Measurements from ENCODE around the gene SYNE1.

Gene SYNE1

DNA sequence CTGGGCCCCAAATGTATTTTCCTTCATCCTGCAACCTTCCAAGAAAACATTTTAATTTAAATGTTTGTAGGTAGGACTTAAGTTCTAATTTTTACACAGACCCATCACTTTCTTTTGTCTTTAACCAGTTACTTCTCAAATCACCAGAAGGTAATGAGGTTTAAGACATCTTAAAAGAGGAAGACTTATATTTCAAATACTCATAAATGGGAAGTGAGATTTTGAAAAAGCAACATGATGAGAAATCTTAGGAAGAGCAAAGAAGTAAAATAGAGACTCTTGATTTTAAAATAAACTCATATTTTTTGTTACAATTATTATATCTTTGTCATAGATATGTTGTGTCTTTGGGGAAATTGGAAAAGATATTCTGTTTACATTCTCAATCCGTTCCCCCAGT is 82.3 kb downstream of the SYNE1 start:
- no peak for TF ChIP-seq CTCF (IDR thresholded peaks at IDR 0.05; ENCODE audit: insufficient read depth, low read length, missing control alignments)
- ChIA-PET CTCF (interaction anchor here (4.6 kb wide), 1 partner anchor 115 kb away, joined by 68 read pairs; no protein-coding TSS in a partner anchor), POLR2A (no interaction called here)
- no peak for DNase-seq (ENCODE audit: low read depth, low spot score)
- H3K4me3 ChIP-seq (ENCODE audit: low read depth, low read length): no peak overlapping the region

- ChIA-PET POLR2A (no interaction called here), CTCF (interaction anchor here (0.9 to 4.6 kb wide), 29 partner anchors 9 to 395 kb away, joined by 3 to 68 read pairs (median 6); no protein-coding TSS in a partner anchor)
- DNase-seq (ENCODE audit: low read depth, low spot score): no peak
Measured at GRCh38 chr6:152552616-152553209, 84.4 kb downstream of the SYNE1 start.

DNA sequence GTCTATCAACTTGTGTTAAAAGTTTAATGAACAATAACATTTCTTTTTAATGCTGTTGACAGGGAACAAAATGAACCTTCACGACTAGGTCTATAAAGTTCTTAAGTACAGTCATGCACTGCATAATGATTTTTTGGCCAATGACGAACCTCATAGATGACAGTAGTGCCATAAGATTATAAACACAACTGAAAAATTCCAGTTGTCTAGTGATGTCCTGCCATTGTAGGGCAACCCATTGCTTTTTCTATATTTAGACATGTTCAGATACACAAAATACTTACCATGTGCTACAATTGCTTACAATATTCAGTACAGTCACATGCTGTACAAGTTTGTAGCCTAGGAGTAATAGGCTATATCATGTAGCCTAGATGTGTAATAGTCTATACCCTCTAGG is 93.6 kb downstream of the SYNE1 start:
- ChIA-PET CTCF (no interaction called here), POLR2A (no interaction called here)
- DNase-seq (ENCODE audit: low read depth, low spot score): no peak
- no peak overlapping the region for H3K4me3 ChIP-seq (ENCODE audit: low read depth, low read length)
- no peak for TF ChIP-seq CTCF (IDR thresholded peaks at IDR 0.05; ENCODE audit: insufficient read depth, low read length, missing control alignments)

More at GRCh38 chr6:152552616-152553209, 84.4 kb downstream of the SYNE1 start:
- peak; percentile 85 for TF ChIP-seq CTCF (IDR thresholded peaks at IDR 0.05; ENCODE audit: insufficient read depth, low read length, missing control alignments)
- H3K4me3 ChIP-seq (ENCODE audit: low read depth, low read length): no peak overlapping the region

DNA sequence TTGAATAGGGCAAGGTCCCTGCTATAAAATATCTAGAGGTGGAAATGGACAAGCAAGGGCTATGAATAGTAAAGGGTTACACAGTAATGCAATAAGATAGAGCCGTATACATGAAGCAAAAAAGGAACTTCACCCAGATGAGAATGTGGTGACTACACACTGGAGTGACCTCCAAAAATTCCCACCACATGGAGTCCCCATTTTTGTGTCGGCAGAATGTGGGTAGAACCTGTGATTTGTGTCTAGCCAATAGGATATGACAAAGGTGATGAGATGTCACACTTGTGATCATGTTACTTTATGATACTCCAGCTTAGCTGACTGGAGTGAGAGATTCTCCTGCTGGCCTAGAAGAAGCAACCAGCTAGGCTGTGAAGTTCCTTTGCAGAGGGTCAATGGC is 96.8 kb downstream of the SYNE1 start:
- TF ChIP-seq CTCF (IDR thresholded peaks at IDR 0.05; ENCODE audit: insufficient read depth, low read length, missing control alignments): no peak
- POLR2A ChIA-PET: no interaction called here
- no peak for DNase-seq (ENCODE audit: low read depth, low spot score)
- CTCF ChIA-PET: interaction anchor here (4.1 kb wide), 1 partner anchor 12 kb away, joined by 19 read pairs; no protein-coding TSS in a partner anchor
- H3K4me3 ChIP-seq (ENCODE audit: low read depth, low read length): no peak overlapping the region

DNA sequence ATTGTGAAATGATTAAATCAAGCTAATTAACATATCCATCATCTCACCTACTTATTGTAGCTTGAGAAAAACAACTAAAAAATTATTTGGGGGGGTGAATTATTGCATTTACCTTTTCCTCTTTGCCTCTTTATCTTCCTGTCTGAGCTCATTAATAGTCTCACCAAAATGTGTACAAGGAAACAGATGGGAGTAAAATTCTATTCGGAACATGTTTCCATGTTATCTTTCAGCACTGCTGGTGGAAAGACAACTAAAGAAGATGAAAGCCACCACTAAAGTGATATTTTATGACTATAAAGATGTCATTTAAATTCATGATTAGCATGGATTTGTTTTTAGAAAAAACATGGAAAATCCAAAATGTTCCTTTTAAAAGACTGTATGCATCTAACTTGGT is 102.6 kb downstream of the SYNE1 start:
- no peak for DNase-seq (ENCODE audit: low read depth, low spot score)
- ChIA-PET CTCF (interaction anchor here (2.8 kb wide), 1 partner anchor 18 kb away, joined by 13 read pairs; no protein-coding TSS in a partner anchor), POLR2A (no interaction called here)
- no peak for TF ChIP-seq CTCF (IDR thresholded peaks at IDR 0.05; ENCODE audit: insufficient read depth, low read length, missing control alignments)
- no peak overlapping the region for H3K4me3 ChIP-seq (ENCODE audit: low read depth, low read length)

DNA sequence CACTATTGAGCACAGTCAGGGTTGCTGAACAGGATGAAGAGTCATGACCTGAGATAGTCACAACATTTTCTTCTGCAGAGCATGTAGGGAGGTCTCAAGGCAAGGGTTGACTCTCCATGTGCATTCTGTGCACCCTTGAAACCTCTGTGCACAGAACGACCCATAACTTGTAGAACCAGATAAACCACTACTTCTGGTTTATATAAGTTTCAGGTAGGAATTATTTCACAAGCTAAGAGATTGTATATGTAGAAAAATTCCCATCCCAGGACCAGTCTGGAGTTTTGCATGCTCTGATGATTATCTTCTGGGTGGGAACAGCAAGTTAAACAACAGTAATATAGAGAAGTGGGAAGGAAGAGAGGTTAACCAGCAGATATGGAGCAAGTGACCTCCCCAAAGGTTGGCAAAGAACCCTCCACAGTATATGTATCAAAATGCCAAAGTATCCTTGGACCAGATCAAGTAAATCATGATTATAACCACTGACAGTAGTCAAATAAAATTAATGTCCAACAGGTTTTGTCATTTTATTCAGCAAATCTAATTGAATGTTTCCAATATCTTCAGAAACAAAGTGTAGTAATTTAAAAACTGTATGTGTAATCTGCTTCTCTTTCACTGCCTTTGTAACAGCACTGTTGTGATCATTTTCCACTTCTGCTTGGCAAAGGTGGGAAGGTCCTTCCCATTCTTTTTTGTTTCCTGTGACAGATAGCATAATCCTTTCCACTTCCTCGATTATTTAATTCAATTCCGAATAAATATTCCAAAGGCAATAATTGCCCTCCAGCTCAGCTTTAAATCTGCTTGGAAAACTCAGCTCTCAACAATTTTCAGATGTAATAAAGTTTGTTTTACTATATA is 104.4 kb downstream of the SYNE1 start:
- ChIA-PET POLR2A (no interaction called here), CTCF (interaction anchor here (1.0 to 1.3 kb wide), 2 partner anchors 19 to 20 kb away, joined by 3 to 5 read pairs; no protein-coding TSS in a partner anchor)
- H3K4me3 ChIP-seq (ENCODE audit: low read depth, low read length): no peak overlapping the region
- no peak for TF ChIP-seq CTCF (IDR thresholded peaks at IDR 0.05; ENCODE audit: insufficient read depth, low read length, missing control alignments)
- DNase-seq (ENCODE audit: low read depth, low spot score): no peak
